ENCODE data around the gene INVS. TPM values are rescaled to one million over a fixed set of nuclear protein-coding genes. Genes with fewer than 3 reads are reported as not detected.

The INVS gene
- polyA plus RNA-seq, 3 donors, result 2.9 to 6.7 (median 4.2) TPM

GRCh38 chr9:100150214-100150613 is 51.2 kb downstream of the INVS start:
- H3K27me3 ChIP-seq (ENCODE audit: control insufficient read depth in 2 of 2, insufficient read depth in 2 of 2, low read length in 2 of 2), result no peaks in the 10 kb centered on the region
- H4K20me1 ChIP-seq (ENCODE audit: insufficient read depth, low read length), result no peaks in the 10 kb centered on the region
- Mint-ChIP-seq H3K4me1 (peaks cover 1% of the 10 kb centered on the region), H3K4me3 (no peak overlapping the region), H3K27ac (no peak overlapping the region), H3K9me3 (no peaks in the 10 kb centered on the region), H3K27me3 (ENCODE audit: low read depth in 3 of 3) (no peaks in the 10 kb centered on the region), H3K36me3 (no peaks in the 10 kb centered on the region)
- WGBS (ENCODE audit: insufficient coverage), result no CpG with 5 or more reads among the region's 2 CpGs
- H3K79me2 ChIP-seq (ENCODE audit: insufficient read depth, low read length), result no peaks in the 10 kb centered on the region
- no peak overlapping the region for H3K4me2 ChIP-seq (replicated peaks; ENCODE audit: extremely low read depth, low read length, poor library complexity, severe bottlenecking)
- no peak overlapping the region for H3K9ac ChIP-seq (ENCODE audit: insufficient read depth, low read length, poor library complexity, severe bottlenecking)
- no peaks in the 10 kb centered on the region for H3K9me3 ChIP-seq (replicated peaks in 1 of 2; ENCODE audit: control insufficient read depth in 1 of 2, insufficient read depth in 1 of 2, low read length in 2 of 2)
- H2AFZ ChIP-seq (ENCODE audit: insufficient read depth, low read depth, low read length, poor library complexity, severe bottlenecking), result no peak overlapping the region
- DNase-seq, result no peak
- intact Hi-C loops (cut with micrococcal nuclease), result no loop called here
- TF ChIP-seq CTCF (IDR thresholded peaks at IDR 0.05), result no peak
- H3K27ac ChIP-seq (ENCODE audit: low read depth in 1 of 2, low read length in 2 of 2), result no peak overlapping the region
- H3K36me3 ChIP-seq (replicated peaks in 1 of 2; ENCODE audit: control insufficient read depth in 1 of 2, insufficient read depth in 2 of 2, low read length in 2 of 2), result no peaks in the 10 kb centered on the region
- H3K4me3 ChIP-seq (replicated peaks in 1 of 3; ENCODE audit: low read depth in 2 of 3, low read length in 3 of 3), result no peak overlapping the region
- H3K4me1 ChIP-seq (ENCODE audit: control insufficient read depth in 1 of 2, insufficient read depth in 2 of 2, low read length in 2 of 2), result no peaks in the 10 kb centered on the region

DNA sequence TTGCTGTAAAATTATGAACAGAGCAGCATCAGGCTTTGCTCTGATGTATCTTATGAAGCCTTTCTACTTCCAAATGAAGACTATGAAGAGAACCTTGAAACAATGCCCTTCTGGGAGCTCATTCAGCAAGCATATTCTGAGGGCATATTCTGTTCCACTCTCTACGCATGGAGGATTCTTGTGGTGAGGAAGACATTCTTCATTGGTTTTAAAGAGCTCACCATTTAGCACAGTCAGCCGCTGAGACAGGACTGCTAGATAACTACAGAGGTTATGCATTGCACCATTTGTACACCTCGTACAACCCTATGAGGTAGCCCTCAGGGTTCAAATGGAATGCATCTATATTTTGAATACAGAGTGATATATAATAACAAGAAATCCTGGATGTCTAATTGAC is 61.0 kb downstream of the INVS start:
- WGBS (ENCODE audit: insufficient coverage), result 100% methylated on average over 1 of the region's 3 CpGs
- no peaks in the 10 kb centered on the region for H3K79me2 ChIP-seq (ENCODE audit: insufficient read depth, low read length)

More for the DNA sequence above, 61.0 kb downstream of the INVS start:
- Histone ChIP-seq H3K36me3 (replicated peaks in 1 of 2; ENCODE audit: control insufficient read depth in 1 of 2, insufficient read depth in 2 of 2, low read length in 2 of 2) (no peaks in the 10 kb centered on the region), H3K4me2 (replicated peaks; ENCODE audit: extremely low read depth, low read length, poor library complexity, severe bottlenecking) (no peak overlapping the region), H4K20me1 (ENCODE audit: insufficient read depth, low read length) (no peaks in the 10 kb centered on the region), H3K4me1 (ENCODE audit: control insufficient read depth in 1 of 2, insufficient read depth in 2 of 2, low read length in 2 of 2) (no peaks in the 10 kb centered on the region), H3K9ac (ENCODE audit: insufficient read depth, low read length, poor library complexity, severe bottlenecking) (no peak overlapping the region), H3K27ac (ENCODE audit: low read depth in 1 of 2, low read length in 2 of 2) (no peak overlapping the region), H3K9me3 (replicated peaks in 1 of 2; ENCODE audit: control insufficient read depth in 1 of 2, insufficient read depth in 1 of 2, low read length in 2 of 2) (no peaks in the 10 kb centered on the region), H3K27me3 (ENCODE audit: control insufficient read depth in 2 of 2, insufficient read depth in 2 of 2, low read length in 2 of 2) (no peaks in the 10 kb centered on the region), H2AFZ (ENCODE audit: insufficient read depth, low read depth, low read length, poor library complexity, severe bottlenecking) (no peak overlapping the region), H3K4me3 (replicated peaks in 1 of 3; ENCODE audit: low read depth in 2 of 3, low read length in 3 of 3) (no peak overlapping the region)
- Mint-ChIP-seq H3K9me3 (peaks cover 0 to 2% (median 0%) of the 10 kb centered on the region in 7 donors), H3K36me3 (peaks cover 0 to 8% of the 10 kb centered on the region in 2 donors), H3K4me3 (no peak overlapping the region), H3K4me1 (peaks cover under 1% of the 10 kb centered on the region), H3K27ac (no peak overlapping the region), H3K27me3 (ENCODE audit: low read depth in 3 of 3) (peaks cover 0 to 3% (median 0%) of the 10 kb centered on the region in 3 donors)
- no peak for DNase-seq
- intact Hi-C loops (cut with micrococcal nuclease), result no loop called here
- TF ChIP-seq CTCF (IDR thresholded peaks at IDR 0.05), result no peak
